GM12878 (cell line): ENCODE measurements around the gene SHOC2. TPM values are rescaled to one million over a fixed set of nuclear protein-coding genes. Genes with fewer than 3 reads are reported as not detected.

Experiments used
- ATAC-seq: fragments of 200-7000 bp; cut with Tn5 transposase; 3 replicates; pipeline ENCODE4 v1.9.1; 2020; ENCODE audit warnings: mild to moderate bottlenecking, moderate library complexity
- BruUV-seq: library from RNA; stranded (reverse); fragments of 400-500 nt; replicated peaks from 2 replicates; lab custom pipeline; 2021; lab: Mats Ljungman, UMichigan
- CTCF ChIA-PET: fragments of 300-600 bp; sonication (Branson Sonifier 250); formaldehyde crosslinking; extraction: SDS; loops from one replicate; lab custom pipeline; 2021; ENCODE audit warnings: inconsistent platforms; lab: Yijun Ruan, JAX
- POLR2A ChIA-PET: fragments of 350-600 bp; formaldehyde crosslinking; extraction: SDS; loops from one replicate; lab custom pipeline; 2021; ENCODE audit warnings: inconsistent platforms; lab: Charles Lee
- RAD21 ChIA-PET: fragments of 300-600 bp; sonication (Branson Sonifier 250); formaldehyde crosslinking; loops from one replicate; lab custom pipeline; 2023; ENCODE audit warnings: antibody characterized with exemption; ENCODE audit not compliant: unreplicated experiment; lab: Charles Lee
- SMC1A ChIA-PET: fragments of 300-600 bp; sonication (Branson Sonifier 250); formaldehyde crosslinking; loops from one replicate; lab custom pipeline; 2023; ENCODE audit not compliant: unreplicated experiment, uncharacterized antibody; lab: Charles Lee
- DNase-seq: peaks from one replicate; pipeline ENCODE4 v3.0.0-alpha.2; 2011; ENCODE audit warnings: low read depth, low spot score
- FAIRE-seq: peaks from 3 replicates; lab custom pipeline; 2011; peaks lifted over from hg19 to GRCh38; lab: Jason Lieb, UNC
- H2AFZ ChIP-seq: 2 replicates; pipeline ENCODE4 v1.6.0; 2011; ENCODE audit warnings: low read depth, low read length, control low read depth; ENCODE audit not compliant: control insufficient read depth
- H3K27ac ChIP-seq: 2 replicates; pipeline ENCODE4 v1.5.1; 2011; ENCODE audit warnings: control low read depth; ENCODE audit not compliant: control insufficient read depth, insufficient read depth
- H3K27me3 ChIP-seq, 2 experiments: replicated peaks in 1 of 2; 2 replicates each; pipeline versions ENCODE4 v1.6.0 to v1.6.1; 2011; ENCODE audit warnings: low read length in 1 of 2; ENCODE audit not compliant: control insufficient read depth in 2 of 2, insufficient read depth in 2 of 2
- H3K36me3 ChIP-seq, 2 experiments: 2 replicates each; pipeline ENCODE4 v1.5.1; 2011; ENCODE audit warnings: low read length in 1 of 2; ENCODE audit not compliant: control insufficient read depth in 2 of 2, insufficient read depth in 2 of 2
- H3K4me1 ChIP-seq: 2 replicates; pipeline ENCODE4 v1.6.1; 2011; ENCODE audit warnings: mild to moderate bottlenecking, low read length, moderate library complexity, mixed read lengths; ENCODE audit not compliant: control insufficient read depth, insufficient read depth
- H3K4me2 ChIP-seq: 2 replicates; pipeline ENCODE4 v1.6.0; 2011; ENCODE audit warnings: control low read depth; ENCODE audit not compliant: control insufficient read depth, insufficient read depth
- H3K4me3 ChIP-seq: fragments of 200-600 bp; sonication (generic); 2 replicates; pipeline ENCODE4 v1.5.1; 2016
- H3K79me2 ChIP-seq: 2 replicates; pipeline ENCODE4 v1.6.0; 2011; ENCODE audit warnings: low read length; ENCODE audit not compliant: control insufficient read depth, insufficient read depth
- H3K9ac ChIP-seq: 2 replicates; pipeline ENCODE4 v1.8.0; 2011; ENCODE audit warnings: low read length, control low read depth, mixed read lengths; ENCODE audit not compliant: control insufficient read depth, insufficient read depth
- H3K9me3 ChIP-seq: replicated peaks from 3 replicates; pipeline ENCODE4 v1.5.1; 2011; ENCODE audit warnings: mild to moderate bottlenecking, low read length; ENCODE audit not compliant: control insufficient read depth, insufficient read depth
- H4K20me1 ChIP-seq: 2 replicates; pipeline ENCODE4 v1.6.0; 2011; ENCODE audit not compliant: control insufficient read depth, insufficient read depth
- BHLHE40 ChIP-seq, 2 experiments: fragments of 450-650 bp in 1 of 2; IDR thresholded peaks; 2 replicates each; pipeline ENCODE4 v1.6.1; 2011 to 2017; ENCODE audit warnings: low read depth in 2 of 2, borderline replicate concordance in 1 of 2, improper control_type of control experiment in 1 of 2, low read length in 1 of 2, mild to moderate bottlenecking in 1 of 2
- CHD1 ChIP-seq: IDR thresholded peaks from 2 replicates; pipeline ENCODE4 v1.6.1; 2012; ENCODE audit warnings: low read depth, low read length, improper control_type of control experiment
- EZH2 ChIP-seq: IDR thresholded peaks from 2 replicates; pipeline ENCODE4 v1.6.1; 2012; ENCODE audit warnings: low read depth, mild to moderate bottlenecking, control low read depth, inconsistent platforms, low read length, borderline replicate concordance; ENCODE audit not compliant: control insufficient read depth
- IRF4 ChIP-seq: IDR thresholded peaks from 2 replicates; pipeline ENCODE4 v1.6.1; 2011; ENCODE audit warnings: low read depth, low read length
- LARP7 ChIP-seq: fragments of 450-650 bp; IDR thresholded peaks from 2 replicates; pipeline ENCODE4 v1.6.1; 2017; ENCODE audit warnings: mild to moderate bottlenecking
- SIN3A ChIP-seq: IDR thresholded peaks from 2 replicates; pipeline ENCODE4 v1.6.1; 2012; ENCODE audit warnings: low read depth, low read length, improper control_type of control experiment
- TCF7 ChIP-seq: IDR thresholded peaks from 2 replicates; pipeline ENCODE4 v1.6.1; 2014; ENCODE audit warnings: antibody characterized with exemption, borderline replicate concordance
- in situ Hi-C: fragments of 300-500 bp; cut with MboI; formaldehyde crosslinking; loops from 9 replicates; pipeline ENCODE4 v1.14.3; 2018; ENCODE audit warnings: mixed read lengths
- intact Hi-C: fragments of 100-400 bp; cut with micrococcal nuclease; formaldehyde crosslinking; loops from one replicate; pipeline ENCODE4 v1.14.2; 2022; ENCODE audit not compliant: unreplicated experiment
- polyA plus RNA-seq, 11 experiments: library from polyadenylated mRNA; depleted of rRNA in 4 of 11; unstranded in 6 of 11; stranded (reverse) in 5 of 11; fragments of >200 nt; fragmentation: Nextera tagmentation in 4 of 11; fragmentation: Illumina TruSeq in 1 of 11; extraction: Ambion mirVana in 4 of 11; extraction: Trizol in 1 of 11; gene quantifications; 1 replicate in 1 of 11; 2 replicates in 10 of 11; pipeline versions ENCODE4 v1.2.1 to v1.2.3, GENCODE V29; 2011 to 2016; ENCODE audit warnings: inconsistent platforms in 2 of 11, missing spikeins in 2 of 11, low read depth in 1 of 11
- total RNA-seq, 4 experiments: library from RNA; depleted of rRNA in 3 of 4; stranded (reverse); fragments of >200 nt in 3 of 4; fragmentation: Illumina TruSeq in 1 of 4; extraction: Trizol in 1 of 4; gene quantifications; 2 replicates each; pipeline versions ENCODE4 v1.2.1 to v1.2.3, GENCODE V29; 2013 to 2021
- TF ChIP-seq, protein P1 (sequence below): fragments of 450-650 bp; IDR thresholded peaks from 2 replicates; pipeline ENCODE4 v1.6.1; 2017; ENCODE audit warnings: mild to moderate bottlenecking, low read depth, inconsistent platforms; ENCODE audit not compliant: poor library complexity, severe bottlenecking
- TF ChIP-seq, protein P2 (sequence below): fragments of 450-650 bp; IDR thresholded peaks from 2 replicates; pipeline ENCODE4 v1.6.1; 2014; ENCODE audit warnings: mild to moderate bottlenecking

SHOC2 gene
- total and polyA plus RNA-seq, 10 of the 15 experiments (the other 5 are each of a cell fraction or from before 2014, with no cell fraction given) = 24.8 to 65.3 (median 42.6) TPM

DNA sequence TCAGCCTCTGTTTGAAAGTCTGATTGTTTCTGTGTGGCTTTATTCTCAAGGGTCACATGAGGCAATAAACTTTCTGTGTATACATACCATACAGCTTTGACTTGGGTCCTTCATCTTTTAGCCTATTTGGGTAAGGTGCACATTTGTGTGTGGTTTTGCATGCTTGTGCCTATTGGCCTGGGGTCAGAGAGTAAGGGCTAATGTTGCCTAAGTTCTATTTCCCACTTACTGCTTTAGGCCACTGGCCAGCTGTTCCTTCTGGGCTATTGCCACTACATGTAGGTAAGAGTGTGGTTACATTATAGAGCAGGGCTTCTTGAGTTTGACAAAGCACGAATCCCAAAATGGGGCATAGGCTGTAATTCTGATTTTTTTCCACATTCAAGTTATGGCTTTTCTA is 22.2 kb upstream of the SHOC2 start (continued):
- TF ChIP-seq, protein P1, sequence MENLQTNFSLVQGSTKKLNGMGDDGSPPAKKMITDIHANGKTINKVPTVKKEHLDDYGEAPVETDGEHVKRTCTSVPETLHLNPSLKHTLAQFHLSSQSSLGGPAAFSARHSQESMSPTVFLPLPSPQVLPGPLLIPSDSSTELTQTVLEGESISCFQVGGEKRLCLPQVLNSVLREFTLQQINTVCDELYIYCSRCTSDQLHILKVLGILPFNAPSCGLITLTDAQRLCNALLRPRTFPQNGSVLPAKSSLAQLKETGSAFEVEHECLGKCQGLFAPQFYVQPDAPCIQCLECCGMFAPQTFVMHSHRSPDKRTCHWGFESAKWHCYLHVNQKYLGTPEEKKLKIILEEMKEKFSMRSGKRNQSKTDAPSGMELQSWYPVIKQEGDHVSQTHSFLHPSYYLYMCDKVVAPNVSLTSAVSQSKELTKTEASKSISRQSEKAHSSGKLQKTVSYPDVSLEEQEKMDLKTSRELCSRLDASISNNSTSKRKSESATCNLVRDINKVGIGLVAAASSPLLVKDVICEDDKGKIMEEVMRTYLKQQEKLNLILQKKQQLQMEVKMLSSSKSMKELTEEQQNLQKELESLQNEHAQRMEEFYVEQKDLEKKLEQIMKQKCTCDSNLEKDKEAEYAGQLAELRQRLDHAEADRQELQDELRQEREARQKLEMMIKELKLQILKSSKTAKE = no peak
- no peak for TF ChIP-seq IRF4
- no peak for TF ChIP-seq TCF7
- TF ChIP-seq BHLHE40 (IDR thresholded peaks at IDR 0.05; ENCODE audit: borderline replicate concordance in 1 of 2, low read depth in 2 of 2, low read length in 1 of 2) = no peak
- TF ChIP-seq LARP7 = no peak
- TF ChIP-seq SIN3A = no peak
- TF ChIP-seq CHD1 = no peak
- TF ChIP-seq, all 136 proteins: peak for 0

DNA sequence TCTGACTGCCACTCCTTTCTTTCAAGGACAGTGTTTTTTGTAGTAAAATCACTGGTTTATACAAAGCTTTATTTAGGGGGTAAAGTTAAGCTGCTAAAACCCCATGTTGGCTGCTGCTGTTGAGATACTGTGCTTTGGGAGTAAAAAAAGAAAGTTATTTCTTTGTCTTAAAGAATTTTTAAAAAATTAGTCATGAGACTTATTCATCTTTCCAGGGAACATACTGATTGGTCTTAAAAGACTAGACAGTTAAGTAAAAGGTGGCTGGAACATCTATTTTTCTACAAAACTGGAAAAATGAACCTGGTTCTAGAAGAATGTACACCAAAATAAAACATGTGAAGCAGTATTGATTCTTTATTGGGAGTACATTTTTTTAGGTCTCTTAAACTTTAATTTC is 21.0 kb upstream of the SHOC2 start:
- Histone ChIP-seq H3K79me2 (peaks cover 6% of the 10 kb centered on the region), H3K27me3 (no peaks in the 10 kb centered on the region), H3K36me3 (peaks cover 0 to 30% of the 10 kb centered on the region in 2 experiments; a peak in 3 of 4 replicates), H2AFZ (no peak overlapping the region), H3K9me3 (no peaks in the 10 kb centered on the region), H3K4me2 (no peak overlapping the region), H3K4me1 (peaks cover 6% of the 10 kb centered on the region; the same call in 1 of the 2 replicates), H3K4me3 (no peak overlapping the region), H3K9ac (no peak overlapping the region), H4K20me1 (no peaks in the 10 kb centered on the region), H3K27ac (no peak overlapping the region)
- in situ Hi-C loops (no loop called here), intact Hi-C loops (loop anchor here (10.0 kb wide), 1 partner anchor 306 kb away; no protein-coding TSS in a partner anchor)
- ChIA-PET CTCF (interaction anchor here (1.1 to 11.1 kb wide), 6 partner anchors 16 to 152 kb away, joined by 3 to 196 read pairs (median 8); no protein-coding TSS in a partner anchor), RAD21 (interaction anchor here (0.8 to 10.5 kb wide), 6 partner anchors 12 to 152 kb away, joined by 3 to 115 read pairs (median 5); no protein-coding TSS in a partner anchor), SMC1A (interaction anchor here (0.7 to 15.0 kb wide), 17 partner anchors 9 to 288 kb away, joined by 3 to 221 read pairs (median 7); partner anchors contain the start of gene BBIP1), POLR2A (interaction anchor here (0.6 to 2.2 kb wide), 5 partner anchors 12 to 286 kb away, joined by 3 to 13 read pairs (median 5); partner anchors contain the start of genes BBIP1 and SHOC2)
- DNase-seq (no peak), ATAC-seq (no peak), FAIRE-seq (no peak)
- TSS peak; percentile 63 for BruUV-seq
- no peak for TF ChIP-seq EZH2
- TF ChIP-seq, protein P2, sequence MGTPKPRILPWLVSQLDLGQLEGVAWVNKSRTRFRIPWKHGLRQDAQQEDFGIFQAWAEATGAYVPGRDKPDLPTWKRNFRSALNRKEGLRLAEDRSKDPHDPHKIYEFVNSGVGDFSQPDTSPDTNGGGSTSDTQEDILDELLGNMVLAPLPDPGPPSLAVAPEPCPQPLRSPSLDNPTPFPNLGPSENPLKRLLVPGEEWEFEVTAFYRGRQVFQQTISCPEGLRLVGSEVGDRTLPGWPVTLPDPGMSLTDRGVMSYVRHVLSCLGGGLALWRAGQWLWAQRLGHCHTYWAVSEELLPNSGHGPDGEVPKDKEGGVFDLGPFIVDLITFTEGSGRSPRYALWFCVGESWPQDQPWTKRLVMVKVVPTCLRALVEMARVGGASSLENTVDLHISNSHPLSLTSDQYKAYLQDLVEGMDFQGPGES = no peak
